Measurements from ENCODE around the gene PTPN7. TPM values are rescaled to one million over a fixed set of nuclear protein-coding genes. Genes with fewer than 3 reads are reported as not detected.
"Not testable (repeated sequence)": the region's sequence is repeated elsewhere in the genome, so short reads cannot be mapped to it uniquely, and the experiment has no call there.

The PTPN7 gene
- total RNA-seq, 4 donors from 2014 or later, result 1.9 to 5.5 (median 3.1) TPM

DNA sequence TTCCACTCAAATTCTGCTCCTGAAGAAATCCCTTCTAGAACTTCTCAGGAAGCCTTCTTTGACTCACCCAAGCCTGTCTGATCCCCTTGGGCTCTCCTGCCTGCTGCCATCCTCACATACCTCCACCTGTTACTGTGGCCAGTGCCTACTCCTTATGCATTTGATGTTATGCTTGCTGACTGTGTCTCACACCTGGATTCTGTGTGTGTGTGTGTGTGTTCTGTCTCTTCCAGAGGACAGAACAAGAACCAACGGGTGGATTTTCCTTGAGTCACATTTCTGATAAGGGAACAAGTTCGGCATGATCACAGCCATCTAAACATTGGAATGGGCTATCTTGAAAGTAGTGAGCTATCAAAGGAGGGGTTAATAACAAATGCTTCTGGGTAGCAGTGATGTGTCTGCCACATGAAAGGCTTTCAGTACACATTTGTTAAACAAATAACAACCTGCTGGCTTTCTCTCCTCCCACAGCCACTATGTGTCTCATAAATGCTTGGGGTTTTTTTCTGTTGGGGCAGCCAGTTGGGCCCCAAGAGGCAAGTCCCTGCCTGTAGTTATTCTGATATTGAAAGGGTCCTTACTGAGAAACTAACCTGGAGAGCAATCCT, 46.6 kb downstream of the PTPN7 start:
- Histone ChIP-seq H3K27me3 (no peaks in the 10 kb centered on the region), H3K36me3 (no peaks in the 10 kb centered on the region), H3K4me3 (no peak overlapping the region), H3K27ac (peak overlapping the region in 2 of 4 donors; percentile 32 to 62), H3K9me3 (no peaks in the 10 kb centered on the region), H3K4me1 (peaks cover 4 to 39% (median 21%) of the 10 kb centered on the region in 3 donors)
- 17 to 47% methylated on average over 1 to 2 of the region's 2 CpGs for WGBS, 2 donors
- TF ChIP-seq POLR2A (IDR thresholded peaks at IDR 0.05), result no peak
- TF ChIP-seq, protein P1, sequence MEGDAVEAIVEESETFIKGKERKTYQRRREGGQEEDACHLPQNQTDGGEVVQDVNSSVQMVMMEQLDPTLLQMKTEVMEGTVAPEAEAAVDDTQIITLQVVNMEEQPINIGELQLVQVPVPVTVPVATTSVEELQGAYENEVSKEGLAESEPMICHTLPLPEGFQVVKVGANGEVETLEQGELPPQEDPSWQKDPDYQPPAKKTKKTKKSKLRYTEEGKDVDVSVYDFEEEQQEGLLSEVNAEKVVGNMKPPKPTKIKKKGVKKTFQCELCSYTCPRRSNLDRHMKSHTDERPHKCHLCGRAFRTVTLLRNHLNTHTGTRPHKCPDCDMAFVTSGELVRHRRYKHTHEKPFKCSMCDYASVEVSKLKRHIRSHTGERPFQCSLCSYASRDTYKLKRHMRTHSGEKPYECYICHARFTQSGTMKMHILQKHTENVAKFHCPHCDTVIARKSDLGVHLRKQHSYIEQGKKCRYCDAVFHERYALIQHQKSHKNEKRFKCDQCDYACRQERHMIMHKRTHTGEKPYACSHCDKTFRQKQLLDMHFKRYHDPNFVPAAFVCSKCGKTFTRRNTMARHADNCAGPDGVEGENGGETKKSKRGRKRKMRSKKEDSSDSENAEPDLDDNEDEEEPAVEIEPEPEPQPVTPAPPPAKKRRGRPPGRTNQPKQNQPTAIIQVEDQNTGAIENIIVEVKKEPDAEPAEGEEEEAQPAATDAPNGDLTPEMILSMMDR (IDR thresholded peaks at IDR 0.05), result no peak
- no peak for DNase-seq
- intact Hi-C loops (cut with DNase I), result no loop called here

- no peak for TF ChIP-seq POLR2A (IDR thresholded peaks at IDR 0.05)
- TF ChIP-seq, protein P1 (IDR thresholded peaks at IDR 0.05), result no peak
- Histone ChIP-seq H3K4me1 (peaks cover 4 to 39% (median 22%) of the 10 kb centered on the region in 3 donors), H3K4me3 (no peak overlapping the region), H3K36me3 (no peaks in the 10 kb centered on the region), H3K27ac (peak overlapping the region; percentile 32 to 62 (median 46)), H3K27me3 (no peaks in the 10 kb centered on the region), H3K9me3 (no peaks in the 10 kb centered on the region)
- WGBS, 2 donors, result 10 to 13% methylated on average over 2 to 4 of the region's 5 CpGs
- intact Hi-C loops (cut with DNase I), result no loop called here
- DNase-seq, result no peak
These were observed 47.3 kb downstream of the PTPN7 start for GRCh38 chr1:202112859-202113689.

DNA sequence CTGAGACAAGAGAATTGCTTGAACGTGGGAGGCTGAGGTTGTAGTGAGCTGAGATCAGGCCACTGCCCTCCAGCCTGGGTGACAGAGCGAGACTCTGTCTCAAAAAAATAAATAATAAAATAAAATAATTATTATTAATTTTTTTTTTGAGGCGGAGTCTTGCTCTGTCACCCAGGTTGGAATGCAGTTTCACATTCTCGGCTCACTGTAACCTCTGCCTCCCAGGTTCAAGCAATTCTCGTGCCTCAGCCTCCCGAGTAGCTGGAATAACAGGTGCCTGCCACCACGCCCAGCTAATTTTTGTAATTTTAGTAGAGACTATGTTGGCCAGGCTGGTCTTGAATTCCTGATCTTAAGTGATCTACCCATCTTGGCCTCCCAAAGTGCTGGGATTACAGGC, 48.8 kb downstream of the PTPN7 start:
- H3K27ac ChIP-seq; intact Hi-C loops (cut with DNase I); H3K36me3 ChIP-seq; H3K9me3 ChIP-seq; DNase-seq; H3K27me3 ChIP-seq; H3K4me3 ChIP-seq: not testable (repeated sequence)
- 78 to 80% methylated on average over 6 to 7 of the region's 7 CpGs for WGBS, 2 donors
- H3K4me1 ChIP-seq, result peaks cover 10 to 50% (median 34%) of the 10 kb centered on the region in 3 donors

DNA sequence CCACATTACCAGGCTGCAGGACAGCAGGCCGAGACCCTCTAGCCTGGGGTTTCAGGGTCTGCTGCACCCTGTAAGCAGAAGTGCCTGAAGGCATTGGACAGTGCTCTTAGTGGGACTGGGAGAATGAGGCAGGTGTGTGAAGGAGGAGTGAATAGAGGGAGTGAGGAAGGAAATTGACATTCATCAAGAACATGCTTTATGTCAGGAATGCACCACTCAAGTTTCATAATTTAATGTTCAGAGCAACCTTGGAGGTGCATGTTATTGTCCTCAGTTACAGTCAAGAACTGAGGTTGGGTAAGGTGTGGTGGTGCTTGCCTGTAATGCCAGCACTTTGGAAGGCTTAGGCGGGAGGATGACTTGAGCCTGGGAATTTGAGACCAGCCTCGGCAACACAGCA, 49.4 kb downstream of the PTPN7 start:
- H3K9me3 ChIP-seq, result no peaks in the 10 kb centered on the region
- no peak for DNase-seq
- intact Hi-C loops (cut with DNase I), result no loop called here
- no peak overlapping the region for H3K4me3 ChIP-seq
- H3K36me3 ChIP-seq, result no peaks in the 10 kb centered on the region
- H3K27me3 ChIP-seq, result no peaks in the 10 kb centered on the region
- no peak for TF ChIP-seq POLR2A (IDR thresholded peaks at IDR 0.05)
- TF ChIP-seq, protein P1 (IDR thresholded peaks at IDR 0.05), result no peak
- WGBS, 2 donors, result 83 to 85% methylated on average over 3 of the region's 3 CpGs
- no peak overlapping the region for H3K27ac ChIP-seq
- H3K4me1 ChIP-seq, result peaks cover 11 to 57% (median 38%) of the 10 kb centered on the region in 3 donors

DNA sequence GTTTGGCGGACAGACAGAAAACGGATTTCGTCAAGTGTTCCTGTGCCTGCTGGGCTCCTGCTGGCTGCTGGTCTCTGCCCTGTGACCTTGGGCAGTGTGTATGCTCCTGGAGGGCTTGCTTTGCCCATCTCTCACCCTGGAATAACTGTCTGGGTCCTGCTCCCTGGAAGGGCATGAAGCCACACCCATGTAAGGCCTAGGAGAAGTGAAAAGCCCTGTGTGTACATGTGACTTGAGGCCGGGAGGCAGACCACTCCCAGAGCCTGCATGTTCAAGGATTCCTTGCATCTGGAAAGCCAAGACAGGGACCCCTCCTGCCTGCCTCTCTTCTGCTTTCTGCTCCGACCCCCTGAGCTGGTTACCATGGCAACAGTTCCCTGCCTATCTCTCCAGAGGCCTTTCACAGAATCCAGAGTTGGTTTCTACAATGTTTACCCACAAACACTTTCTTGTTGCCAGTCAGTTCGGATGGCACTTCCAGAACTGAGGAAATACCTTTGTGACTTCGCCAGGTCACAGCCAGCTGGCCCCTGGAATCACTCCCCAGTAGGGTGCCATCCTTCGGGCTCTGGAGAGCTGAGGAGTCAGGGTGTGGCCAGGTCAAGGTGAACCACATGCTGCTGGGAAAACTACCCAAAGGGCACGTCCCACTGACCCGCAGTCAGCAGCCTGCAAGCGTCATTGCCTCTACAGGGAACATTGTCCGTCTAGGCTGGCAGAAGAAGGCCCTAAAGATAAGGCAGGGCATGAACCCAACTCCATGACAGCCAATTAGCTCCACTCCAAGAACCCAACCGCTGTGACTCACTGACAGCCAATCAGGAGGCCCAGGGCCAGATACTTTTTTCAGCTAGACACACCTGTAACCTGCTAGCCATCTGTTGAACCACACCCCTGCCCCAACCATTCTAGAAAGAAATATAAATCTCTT, 52.3 kb downstream of the PTPN7 start:
- no peak for TF ChIP-seq POLR2A (IDR thresholded peaks at IDR 0.05)
- TF ChIP-seq, protein P1 (IDR thresholded peaks at IDR 0.05), result no peak
- H3K9me3 ChIP-seq, result no peaks in the 10 kb centered on the region
- 60% methylated on average over 5 to 6 of the region's 13 CpGs for WGBS, 2 donors
- no peak overlapping the region for H3K4me3 ChIP-seq
- no peaks in the 10 kb centered on the region for H3K36me3 ChIP-seq
- no peaks in the 10 kb centered on the region for H3K27me3 ChIP-seq
- peaks cover 16 to 68% (median 31%) of the 10 kb centered on the region in 3 donors for H3K4me1 ChIP-seq
- intact Hi-C loops (cut with DNase I), result no loop called here
- DNase-seq, result no peak
- peak overlapping the region; percentile 64 to 80 (median 70) for H3K27ac ChIP-seq
